HG02588 (cell line): ENCODE results near the gene TRMT1.
"Not testable (repeated sequence)": the region's sequence is repeated elsewhere in the genome, so short reads cannot be mapped to it uniquely, and the experiment has no call there.

Experiments used
- ATAC-seq: cut with Tn5 transposase; IDR thresholded peaks from one replicate; pipeline ENCODE4 v1.9.1; 2021; ENCODE audit warnings: mild to moderate bottlenecking, moderate library complexity; ENCODE audit not compliant: unreplicated experiment

Gene TRMT1

DNA sequence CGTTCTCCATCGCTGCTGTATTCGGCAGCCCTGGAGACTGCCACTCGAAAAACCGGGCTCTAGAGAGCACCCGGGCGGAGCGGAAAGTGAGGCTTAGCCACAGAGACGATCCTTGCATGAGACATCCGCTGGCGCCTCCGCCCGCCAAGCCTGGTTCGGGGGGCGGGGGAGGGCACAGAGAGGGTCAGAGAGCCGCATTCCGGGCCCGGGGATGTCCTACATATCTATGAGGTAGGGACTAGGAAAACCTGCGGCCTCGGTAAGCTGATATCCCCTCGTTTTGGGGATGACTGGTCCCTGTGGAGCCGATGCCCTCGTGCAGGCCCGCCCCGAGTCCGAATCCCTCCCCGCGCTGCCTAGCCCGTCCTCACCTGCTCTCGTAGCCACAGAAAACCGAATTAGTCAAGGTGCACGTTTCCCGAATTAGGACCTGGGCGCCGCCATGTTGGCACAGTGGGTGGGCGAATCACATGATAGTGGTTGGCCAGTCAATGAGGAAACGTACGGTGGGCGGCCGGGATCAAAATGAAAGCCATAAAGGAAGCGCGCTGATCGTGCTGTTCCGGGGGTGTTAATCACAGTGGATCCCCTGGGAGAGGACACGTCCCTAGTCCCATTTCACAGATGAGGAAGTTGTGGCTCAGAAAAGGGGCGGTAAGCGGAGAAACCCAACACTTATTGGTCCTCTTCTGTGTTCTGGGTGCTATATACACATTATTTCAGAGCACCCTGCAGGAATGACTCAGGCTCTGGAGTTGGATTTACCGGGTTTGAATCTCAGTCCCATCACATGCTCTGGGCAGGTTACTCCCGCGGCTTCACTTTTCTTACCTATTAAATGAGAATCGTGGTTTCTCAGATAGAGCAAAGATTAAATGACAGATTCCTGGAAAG is at the start of gene TRMT1:
Gene TRMT1, minus strand, starts transcription at position 459 of the 894 bp plus-strand sequence. Its CDS starts 341 bp downstream, at position 118.
- ATAC-seq, result peak; percentile 44

- not testable (repeated sequence) for ATAC-seq
Measured at GRCh38 chr19:13166151-13166550, 49.6 kb upstream of the TRMT1 start.

DNA sequence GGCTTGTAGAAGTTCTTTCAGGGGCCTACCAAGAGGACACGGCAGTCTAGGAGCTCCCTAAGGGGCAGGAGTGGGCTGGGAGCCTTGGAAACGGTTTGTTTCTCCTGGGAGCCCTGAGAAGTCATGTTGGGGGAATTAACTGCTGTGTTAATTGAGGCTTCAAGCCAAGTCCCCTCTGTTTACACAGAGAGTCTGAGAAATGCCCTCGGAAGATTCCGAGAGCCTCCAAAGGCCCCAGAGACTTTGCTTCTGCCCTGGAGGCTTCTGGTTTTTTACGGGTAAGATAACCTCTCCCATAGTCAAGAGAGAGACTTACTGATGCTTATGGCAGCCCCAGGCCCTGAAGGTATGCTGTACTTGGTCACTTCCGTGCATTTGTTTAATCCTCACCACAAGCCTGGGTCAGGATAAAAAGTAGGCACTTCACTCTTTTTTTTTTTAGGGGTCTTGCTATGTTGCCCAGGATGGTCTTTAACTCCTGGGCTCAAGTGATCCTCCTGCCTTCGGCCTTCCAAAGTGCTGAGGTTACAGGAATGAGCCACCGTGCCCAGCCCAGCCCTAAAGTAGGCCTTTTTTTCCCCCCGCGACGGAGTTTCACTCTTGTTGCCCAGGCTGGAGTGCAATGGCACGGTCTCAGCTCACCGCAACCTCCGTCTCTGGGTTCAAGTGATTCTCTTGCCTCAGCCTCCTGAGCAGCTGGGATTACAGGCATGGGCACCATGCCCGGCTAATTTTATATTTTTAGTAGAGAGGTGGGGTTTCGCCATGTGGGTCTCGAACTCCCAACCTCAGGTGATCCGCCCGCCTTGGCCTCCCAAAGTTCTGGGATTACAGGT is 48.8 kb upstream of the TRMT1 start:
- no peak for ATAC-seq

DNA sequence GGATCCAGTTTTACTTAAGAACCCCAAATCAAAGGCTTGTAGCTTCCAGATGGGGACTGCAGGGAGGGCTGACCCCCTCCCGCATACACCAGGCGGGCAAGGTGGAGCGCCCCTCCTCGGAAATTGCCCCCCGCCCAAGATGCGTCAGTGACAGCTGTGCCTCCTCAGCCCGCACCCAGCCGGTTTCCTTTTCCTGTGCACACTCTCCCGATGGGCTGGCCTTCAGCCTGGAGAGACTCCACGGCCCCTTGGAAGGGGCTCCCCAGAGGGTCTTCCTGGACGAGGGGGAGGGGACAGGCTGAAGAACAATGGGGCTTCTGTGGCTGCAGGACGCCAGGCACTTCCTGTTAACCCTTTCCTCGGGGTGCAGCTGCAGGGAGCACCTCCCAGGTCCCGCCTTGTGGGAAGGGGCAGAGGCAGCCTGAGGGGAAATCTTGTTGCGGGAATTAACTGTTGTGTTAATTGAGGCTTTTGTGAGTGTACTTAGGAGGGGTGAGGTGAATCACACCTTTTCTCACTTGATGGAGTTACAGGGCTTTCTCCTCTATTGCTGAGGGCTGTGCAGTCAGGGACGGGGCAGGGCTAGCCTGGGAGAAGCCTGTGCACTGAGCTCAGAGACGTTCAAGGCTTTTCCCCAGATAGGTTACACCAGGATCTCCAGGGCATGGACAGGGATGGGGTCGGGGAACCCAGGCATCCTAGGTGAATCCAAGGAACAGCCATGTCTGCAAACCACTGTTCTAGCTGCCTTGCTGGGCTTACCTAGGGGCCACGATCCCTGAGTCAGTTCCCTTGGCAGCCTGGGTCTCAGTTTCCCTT is 48.0 kb upstream of the TRMT1 start:
- no peak for ATAC-seq

GRCh38 chr19:13163609-13164342 is 47.2 kb upstream of the TRMT1 start:
- ATAC-seq, result no peak

DNA sequence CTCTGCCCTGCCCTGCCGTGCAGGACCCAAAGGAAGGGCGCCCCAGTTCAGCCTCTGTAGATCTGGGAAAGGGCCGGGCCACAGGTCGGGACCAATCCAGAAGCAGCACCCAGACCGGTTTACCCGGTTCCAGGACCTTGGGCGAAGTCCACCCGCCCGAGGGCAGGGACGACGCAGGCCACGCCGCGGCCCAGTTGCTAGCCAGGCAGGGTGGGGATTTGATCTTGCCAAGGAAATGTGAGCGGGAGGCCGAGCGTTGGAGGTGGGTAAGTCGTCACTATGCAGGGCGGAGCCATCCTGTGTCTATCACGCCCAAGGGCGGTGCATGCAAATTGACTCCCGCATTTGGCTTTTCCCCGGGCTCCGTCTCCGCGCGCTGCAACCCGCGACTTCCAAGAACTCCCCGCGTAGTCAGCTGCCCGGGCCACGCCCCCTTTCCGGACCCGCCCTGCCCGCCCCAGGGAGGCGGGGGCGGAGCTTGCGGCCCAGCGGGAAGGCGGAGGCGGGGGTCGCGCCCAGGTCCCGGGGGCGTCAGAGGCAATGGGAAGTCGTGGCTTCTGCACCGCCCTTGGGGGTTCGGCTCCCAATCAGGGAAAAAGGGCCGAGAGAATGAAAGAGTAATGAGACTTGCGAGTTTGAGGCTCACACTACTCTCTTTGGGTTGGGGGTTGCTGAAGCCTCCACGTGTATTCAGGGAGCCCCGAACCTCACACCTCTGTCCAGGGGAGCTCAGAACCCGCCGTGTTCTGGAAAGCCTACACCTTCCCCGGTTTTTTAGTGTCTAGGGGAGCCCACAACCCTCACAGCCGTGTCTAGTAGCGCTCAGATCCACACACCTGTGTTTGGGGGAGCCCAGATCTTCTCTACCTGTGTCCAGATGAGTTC is 46.4 kb upstream of the TRMT1 start:
- peak; percentile 33 for ATAC-seq

GRCh38 chr19:13160557-13160956 is 44.0 kb upstream of the TRMT1 start:
- ATAC-seq, result no peak

GRCh38 chr19:13159713-13160112 is 43.2 kb upstream of the TRMT1 start:
- ATAC-seq, result no peak

DNA sequence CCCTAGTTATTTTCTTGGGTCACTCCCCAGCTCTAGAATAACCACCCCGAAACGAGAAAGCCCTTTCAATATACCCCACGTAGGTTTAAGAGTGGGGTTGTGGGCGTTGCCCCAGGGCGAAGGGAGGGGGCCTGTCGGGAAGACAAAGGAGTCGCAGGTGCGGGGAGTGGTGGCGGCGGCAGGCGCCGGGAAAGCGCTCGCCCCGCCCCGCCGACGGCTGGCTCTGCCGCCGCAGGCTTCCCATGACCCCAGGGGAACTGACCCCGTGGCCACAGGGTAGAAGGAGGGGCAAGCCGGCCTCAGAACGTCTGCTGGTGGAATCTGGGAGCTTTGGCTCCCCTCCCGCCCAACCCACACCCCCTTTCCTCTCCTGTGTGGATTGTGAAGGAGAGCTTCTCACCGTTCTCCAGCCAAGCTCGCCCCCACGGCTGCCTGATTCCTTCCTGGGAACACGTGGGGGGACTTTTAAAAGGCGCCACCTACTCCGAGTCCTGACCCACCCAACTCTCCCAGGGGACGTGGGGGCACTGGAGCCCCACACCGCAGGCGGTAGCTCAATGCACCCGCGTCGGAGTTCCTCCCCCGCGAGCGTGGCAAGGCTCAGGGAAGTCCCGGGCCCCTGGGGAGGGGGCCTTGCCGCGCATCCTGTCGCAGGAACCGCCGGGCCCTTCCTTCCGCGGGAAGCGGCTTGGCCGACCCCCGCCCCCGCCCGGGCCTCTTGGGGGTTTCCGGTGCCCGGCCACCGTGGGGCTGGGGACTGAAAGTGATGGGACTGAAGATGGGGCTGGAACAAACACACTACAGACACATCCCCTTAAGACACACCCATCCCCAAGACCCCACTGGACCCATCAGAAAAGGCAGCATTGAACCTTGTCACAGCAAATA is 39.2 kb upstream of the TRMT1 start:
- no peak for ATAC-seq

DNA sequence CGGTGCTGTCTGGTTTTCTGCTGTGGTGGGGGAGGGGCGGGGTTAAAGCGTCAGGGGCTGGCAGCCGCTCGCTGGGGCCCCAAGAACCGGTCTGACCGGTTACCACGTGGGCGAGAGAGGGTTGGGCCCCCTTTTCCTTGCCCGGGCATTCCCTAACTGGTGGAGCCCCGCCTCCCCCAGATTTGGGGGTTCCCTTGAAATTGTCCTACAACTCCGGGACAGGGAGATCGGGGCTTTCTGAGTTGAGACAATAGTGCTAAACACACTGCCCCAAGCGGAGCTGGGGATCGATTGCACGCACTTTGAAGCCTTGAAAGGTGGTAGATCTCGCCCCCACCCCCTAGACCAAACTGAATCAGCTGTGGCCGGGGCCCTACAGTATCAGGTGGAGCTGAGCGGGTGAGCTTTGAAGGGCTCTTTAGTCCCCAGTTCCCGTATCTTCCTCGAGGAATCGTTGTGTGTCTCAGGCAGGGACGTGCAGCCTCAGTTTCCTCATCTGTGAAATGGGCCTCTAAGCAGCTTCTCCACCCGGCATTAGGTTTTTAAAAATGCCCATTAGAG is 38.5 kb upstream of the TRMT1 start:
- no peak for ATAC-seq

- no peak for ATAC-seq
Measured at GRCh38 chr19:13154241-13154778, 37.8 kb upstream of the TRMT1 start.

DNA sequence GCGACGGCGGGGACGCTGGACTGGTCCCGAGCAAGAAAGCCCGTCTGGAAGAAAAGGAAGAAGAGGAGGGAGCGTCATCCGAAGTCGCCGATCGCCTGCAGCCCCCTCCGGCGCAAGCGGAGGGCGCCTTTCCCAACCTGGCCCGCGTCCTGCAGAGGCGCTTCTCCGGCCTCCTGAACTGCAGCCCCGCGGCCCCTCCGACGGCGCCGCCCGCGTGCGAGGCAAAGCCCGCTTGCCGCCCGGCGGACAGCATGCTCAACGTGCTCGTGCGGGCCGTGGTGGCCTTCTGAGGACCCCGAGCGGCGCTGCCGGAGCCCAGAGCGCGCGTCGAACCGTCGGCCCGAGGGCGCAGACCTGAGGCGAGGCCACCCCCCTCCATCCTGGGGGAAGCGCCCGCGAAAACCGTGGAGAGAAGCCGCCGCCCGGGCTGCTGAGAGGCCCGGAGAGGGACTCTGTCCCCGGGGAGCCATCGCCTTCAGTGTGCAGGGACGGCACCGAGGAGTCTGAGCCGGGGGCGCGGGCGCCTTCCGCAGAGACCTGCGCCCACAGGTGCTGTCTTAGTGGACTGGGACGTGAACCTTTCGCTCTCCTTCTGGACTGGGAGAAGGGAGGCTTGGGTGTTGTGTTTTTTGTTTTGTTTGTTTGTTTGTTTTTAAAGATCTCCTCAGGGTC is 37.2 kb upstream of the TRMT1 start:
- ATAC-seq, result no peak

DNA sequence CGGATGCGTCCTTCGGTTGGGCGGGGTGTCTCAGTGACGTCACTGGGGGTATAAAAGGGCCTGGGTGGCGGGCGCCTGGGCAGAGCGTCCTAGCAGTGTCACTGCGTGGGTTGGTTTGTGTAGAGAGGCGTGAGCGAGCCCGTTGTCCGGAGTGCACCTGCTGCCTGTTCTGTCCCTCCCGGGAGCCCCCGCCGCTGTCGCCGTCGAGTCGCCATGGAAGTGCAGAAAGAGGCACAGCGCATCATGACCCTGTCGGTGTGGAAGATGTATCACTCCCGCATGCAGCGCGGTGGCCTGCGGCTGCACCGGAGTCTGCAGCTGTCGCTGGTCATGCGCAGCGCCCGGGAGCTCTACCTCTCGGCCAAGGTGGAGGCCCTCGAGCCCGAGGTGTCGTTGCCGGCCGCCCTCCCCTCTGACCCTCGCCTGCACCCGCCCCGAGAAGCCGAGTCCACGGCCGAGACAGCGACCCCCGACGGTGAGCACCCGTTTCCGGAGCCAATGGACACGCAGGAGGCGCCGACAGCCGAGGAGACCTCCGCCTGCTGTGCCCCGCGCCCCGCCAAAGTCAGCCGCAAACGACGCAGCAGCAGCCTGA is 36.5 kb upstream of the TRMT1 start:
- ATAC-seq, result peak; percentile 23

DNA sequence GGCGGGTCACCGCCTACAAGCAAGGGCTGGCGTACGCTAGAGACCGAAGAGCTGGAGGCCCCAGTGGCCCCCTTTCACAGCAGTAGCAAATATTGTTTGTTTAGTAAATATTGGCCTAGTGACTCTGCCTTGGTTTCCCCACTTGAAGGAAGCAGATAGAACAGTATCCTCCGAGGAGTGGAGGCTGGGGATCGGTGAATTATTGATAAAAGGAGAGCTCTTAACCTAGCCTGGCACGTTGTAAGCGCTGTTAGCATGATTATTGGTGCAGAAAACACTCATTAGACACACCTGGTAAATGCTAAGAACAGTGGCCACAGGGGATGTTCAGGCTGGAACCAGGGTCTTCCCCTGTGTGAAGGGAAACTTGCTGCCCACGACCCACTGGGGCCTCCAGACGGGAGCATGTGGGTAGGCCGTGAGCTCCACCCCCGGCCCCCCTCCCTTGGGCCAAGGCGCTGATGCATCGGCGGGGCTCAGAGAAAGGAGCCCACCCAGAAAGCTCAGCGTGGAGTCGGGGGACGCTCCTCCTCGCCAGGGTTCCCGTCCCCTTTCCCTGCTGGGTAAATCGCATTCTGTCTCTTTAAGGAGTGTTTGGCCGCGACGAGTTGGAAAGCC is 35.9 kb upstream of the TRMT1 start:
- peak; percentile 5 for ATAC-seq

DNA sequence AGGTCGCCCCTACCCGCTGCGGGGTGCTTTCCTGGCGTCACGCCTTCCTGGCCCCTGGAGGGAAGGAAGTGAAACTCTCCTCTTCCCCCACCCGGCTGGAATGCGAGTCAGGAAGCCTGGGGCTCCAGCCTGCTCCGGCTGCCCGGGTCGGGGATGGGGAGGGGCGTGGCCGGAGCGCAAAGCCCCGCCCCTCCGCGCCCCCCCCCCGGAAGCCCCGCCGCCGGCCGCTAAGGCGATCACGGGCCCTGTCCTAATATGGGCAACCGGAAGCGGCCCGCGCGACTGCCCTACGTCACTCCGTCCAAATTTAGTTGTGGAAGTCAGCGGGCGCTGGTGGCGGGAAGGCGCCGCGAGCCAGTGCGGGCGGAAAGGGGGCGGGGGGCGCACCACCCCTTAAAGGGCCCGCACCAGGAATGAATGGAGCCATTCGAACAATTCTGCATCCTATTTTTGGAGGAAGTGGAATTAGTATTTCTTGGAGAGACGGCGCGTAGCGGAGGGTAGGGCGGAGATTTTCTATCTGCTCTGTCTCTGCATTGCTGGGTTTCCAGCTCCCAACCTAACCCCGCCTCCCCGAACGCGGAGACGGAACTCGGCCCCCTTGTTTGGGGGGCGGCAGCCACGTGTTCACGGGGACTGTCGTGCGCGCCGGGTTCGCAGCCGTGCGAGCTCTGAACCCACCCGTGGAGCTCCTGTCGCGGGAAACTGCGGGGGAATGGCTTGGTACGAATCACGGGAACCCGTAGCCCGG is 35.2 kb upstream of the TRMT1 start:
- ATAC-seq, result peak; percentile 34
